ENCODE measurements around the gene ATAD3B.

ATAD3B gene

GRCh38 chr1:1435911-1436629 lies 35.5 kb upstream of the ATAD3B start:
- Histone ChIP-seq H3K9ac (ENCODE audit: low read length) (no peak overlapping the region), H3K27ac (ENCODE audit: low read depth, low read length) (no peak overlapping the region), H3K4me2 (ENCODE audit: low read depth, low read length, poor library complexity, severe bottlenecking) (no peak overlapping the region), H3F3A (ENCODE audit: insufficient read depth) (no peaks in the 10 kb centered on the region), H3K9me2 (replicated peaks; ENCODE audit: insufficient read depth, low read length) (no peaks in the 10 kb centered on the region), H4K20me1 (ENCODE audit: low read depth, low read length) (no peaks in the 10 kb centered on the region), H3K4me3 (ENCODE audit: insufficient read depth, low read length, poor library complexity, severe bottlenecking) (no peak overlapping the region), H3K9me3 (ENCODE audit: insufficient read depth, low read length) (no peaks in the 10 kb centered on the region), H3K79me2 (ENCODE audit: insufficient read depth, low read length) (no peaks in the 10 kb centered on the region), H2AFZ (ENCODE audit: low read depth, low read length, severe bottlenecking) (no peak overlapping the region), H3K36me3 (ENCODE audit: low read length) (no peaks in the 10 kb centered on the region), H3K27me3 (ENCODE audit: low read length) (no peaks in the 10 kb centered on the region)
- no peak for TF ChIP-seq CTCF (IDR thresholded peaks at IDR 0.05; ENCODE audit: insufficient read depth, low read length, poor library complexity, severe bottlenecking)
- no peak for TF ChIP-seq EZH2phosphoT487 (conservative IDR thresholded peaks at IDR 0.05; ENCODE audit: low read length)

GRCh38 chr1:1436630-1437032 lies 34.9 kb upstream of the ATAD3B start:
- no peaks in the 10 kb centered on the region for H4K20me1 ChIP-seq (ENCODE audit: low read depth, low read length)
- H3K79me2 ChIP-seq (ENCODE audit: insufficient read depth, low read length), result no peaks in the 10 kb centered on the region
- TF ChIP-seq CTCF (IDR thresholded peaks at IDR 0.05; ENCODE audit: insufficient read depth, low read length, poor library complexity, severe bottlenecking) (no peak), EZH2phosphoT487 (conservative IDR thresholded peaks at IDR 0.05; ENCODE audit: low read length) (no peak)
- H3K9me3 ChIP-seq (ENCODE audit: insufficient read depth, low read length), result no peaks in the 10 kb centered on the region
- no peak overlapping the region for H3K4me2 ChIP-seq (ENCODE audit: low read depth, low read length, poor library complexity, severe bottlenecking)
- no peaks in the 10 kb centered on the region for H3F3A ChIP-seq (ENCODE audit: insufficient read depth)
- no peak overlapping the region for H3K4me3 ChIP-seq (ENCODE audit: insufficient read depth, low read length, poor library complexity, severe bottlenecking)
- no peaks in the 10 kb centered on the region for H3K27me3 ChIP-seq (ENCODE audit: low read length)
- H2AFZ ChIP-seq (ENCODE audit: low read depth, low read length, severe bottlenecking), result no peak overlapping the region
- H3K9me2 ChIP-seq (replicated peaks; ENCODE audit: insufficient read depth, low read length), result no peaks in the 10 kb centered on the region
- no peak overlapping the region for H3K9ac ChIP-seq (ENCODE audit: low read length)
- no peak overlapping the region for H3K27ac ChIP-seq (ENCODE audit: low read depth, low read length)
- H3K36me3 ChIP-seq (ENCODE audit: low read length), result no peaks in the 10 kb centered on the region

- Histone ChIP-seq H3K27me3 (ENCODE audit: low read length) (no peaks in the 10 kb centered on the region), H3K36me3 (ENCODE audit: low read length) (no peaks in the 10 kb centered on the region), H3K4me2 (ENCODE audit: low read depth, low read length, poor library complexity, severe bottlenecking) (no peak overlapping the region), H4K20me1 (ENCODE audit: low read depth, low read length) (no peaks in the 10 kb centered on the region), H3K9ac (ENCODE audit: low read length) (no peak overlapping the region), H3K9me3 (ENCODE audit: insufficient read depth, low read length) (no peaks in the 10 kb centered on the region), H3K27ac (ENCODE audit: low read depth, low read length) (no peak overlapping the region), H3K79me2 (ENCODE audit: insufficient read depth, low read length) (no peaks in the 10 kb centered on the region), H3K9me2 (replicated peaks; ENCODE audit: insufficient read depth, low read length) (no peaks in the 10 kb centered on the region), H2AFZ (ENCODE audit: low read depth, low read length, severe bottlenecking) (no peak overlapping the region), H3K4me3 (ENCODE audit: insufficient read depth, low read length, poor library complexity, severe bottlenecking) (no peak overlapping the region), H3F3A (ENCODE audit: insufficient read depth) (no peaks in the 10 kb centered on the region)
- TF ChIP-seq CTCF (IDR thresholded peaks at IDR 0.05; ENCODE audit: insufficient read depth, low read length, poor library complexity, severe bottlenecking) (no peak), EZH2phosphoT487 (conservative IDR thresholded peaks at IDR 0.05; ENCODE audit: low read length) (no peak)
Measured at GRCh38 chr1:1437033-1437903, 34.3 kb upstream of the ATAD3B start.
